GM21737 (cell line): ENCODE results near the gene DNAJA2.

Experiments used
- ATAC-seq: cut with Tn5 transposase; IDR thresholded peaks from one replicate; pipeline ENCODE4 v1.9.1; 2021; ENCODE audit warnings: mild to moderate bottlenecking, moderate library complexity; ENCODE audit not compliant: unreplicated experiment

DNAJA2 gene

DNA sequence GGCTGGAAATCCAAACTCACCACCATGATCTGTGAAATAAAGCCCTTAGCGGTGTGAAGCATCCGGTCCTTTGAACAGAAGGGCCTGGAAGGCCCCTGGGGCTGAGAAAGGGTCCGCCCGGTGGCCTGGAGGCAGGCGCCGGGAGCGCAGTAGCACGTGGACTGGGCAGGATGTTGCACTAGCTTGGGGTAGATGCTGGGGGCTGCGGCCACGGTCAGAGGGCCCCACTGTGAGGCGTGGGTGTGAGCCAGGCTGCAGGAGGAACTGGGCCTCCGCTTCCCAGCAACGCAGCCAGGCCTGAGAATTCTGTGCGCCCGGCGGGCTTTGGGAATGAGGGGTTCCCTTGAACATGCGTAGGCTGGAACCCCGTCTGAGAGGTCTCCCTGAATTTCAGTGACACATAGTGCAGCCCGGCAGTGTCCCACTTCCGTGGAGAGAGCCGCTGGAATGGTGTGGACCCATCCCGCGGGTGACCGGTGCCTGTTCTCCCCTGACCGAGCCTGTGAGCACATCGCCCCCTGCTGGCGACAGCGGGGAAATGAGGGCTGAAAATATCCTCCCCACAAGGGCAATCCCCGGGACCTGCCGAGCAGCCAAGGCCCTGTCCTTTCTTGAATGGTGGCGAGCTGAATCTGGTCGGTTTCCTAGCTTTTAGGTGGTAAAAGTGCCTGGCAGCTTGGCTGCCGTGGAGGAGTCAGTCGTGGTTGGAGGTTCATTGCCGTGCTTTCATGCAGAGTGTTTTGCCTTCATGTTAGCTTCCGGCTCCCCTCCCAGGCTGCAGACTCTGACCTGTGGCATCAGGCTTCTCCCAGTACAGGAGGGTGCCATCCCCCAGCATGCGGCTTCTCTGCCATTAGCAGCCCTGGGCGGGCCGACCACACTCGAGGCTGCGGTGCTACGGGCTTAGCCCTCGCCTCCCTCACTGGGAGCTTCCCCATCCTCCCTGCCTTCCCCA is 43.8 kb downstream of the DNAJA2 start:
- ATAC-seq, result no peak

DNA sequence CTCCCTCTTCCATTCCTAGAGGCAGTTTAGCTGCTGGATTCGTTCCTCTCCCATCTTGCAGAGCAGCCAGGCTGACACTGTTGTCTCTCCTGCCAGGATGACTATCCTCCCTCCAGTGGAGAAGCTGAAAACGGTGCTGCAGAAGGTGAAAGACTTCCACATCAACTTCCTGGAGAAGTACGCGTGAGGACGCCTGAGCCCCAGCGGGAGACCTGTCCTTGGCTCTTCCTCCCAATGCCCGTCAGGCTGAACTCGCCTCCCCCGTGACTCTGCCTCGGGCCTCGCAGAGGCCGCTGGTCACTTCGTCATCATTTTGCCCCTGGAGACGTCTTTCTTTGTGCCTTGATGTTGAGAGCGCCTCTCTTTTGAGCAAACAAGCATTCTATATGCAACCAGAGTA is 44.7 kb downstream of the DNAJA2 start:
- ATAC-seq, result no peak

DNA sequence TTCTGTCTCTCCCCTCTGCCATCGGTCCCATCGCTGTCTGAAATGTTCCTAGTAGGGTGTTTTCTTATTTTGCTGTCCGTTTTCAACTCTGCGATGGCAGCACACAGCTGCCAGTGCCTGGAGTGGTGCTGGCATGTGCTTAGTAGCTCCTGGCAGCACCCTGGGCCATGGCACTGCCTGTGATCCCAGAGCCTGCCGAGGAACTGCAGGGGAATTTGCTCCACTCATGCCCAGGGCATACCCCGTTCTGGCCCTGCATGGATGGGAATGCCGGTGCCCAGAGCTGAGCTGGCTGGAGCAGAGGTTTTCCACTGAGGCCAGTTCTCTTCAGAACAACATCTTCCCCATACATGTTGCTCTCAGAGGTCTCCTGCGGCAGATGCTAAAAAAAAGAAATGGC is 46.2 kb downstream of the DNAJA2 start:
- no peak for ATAC-seq

DNA sequence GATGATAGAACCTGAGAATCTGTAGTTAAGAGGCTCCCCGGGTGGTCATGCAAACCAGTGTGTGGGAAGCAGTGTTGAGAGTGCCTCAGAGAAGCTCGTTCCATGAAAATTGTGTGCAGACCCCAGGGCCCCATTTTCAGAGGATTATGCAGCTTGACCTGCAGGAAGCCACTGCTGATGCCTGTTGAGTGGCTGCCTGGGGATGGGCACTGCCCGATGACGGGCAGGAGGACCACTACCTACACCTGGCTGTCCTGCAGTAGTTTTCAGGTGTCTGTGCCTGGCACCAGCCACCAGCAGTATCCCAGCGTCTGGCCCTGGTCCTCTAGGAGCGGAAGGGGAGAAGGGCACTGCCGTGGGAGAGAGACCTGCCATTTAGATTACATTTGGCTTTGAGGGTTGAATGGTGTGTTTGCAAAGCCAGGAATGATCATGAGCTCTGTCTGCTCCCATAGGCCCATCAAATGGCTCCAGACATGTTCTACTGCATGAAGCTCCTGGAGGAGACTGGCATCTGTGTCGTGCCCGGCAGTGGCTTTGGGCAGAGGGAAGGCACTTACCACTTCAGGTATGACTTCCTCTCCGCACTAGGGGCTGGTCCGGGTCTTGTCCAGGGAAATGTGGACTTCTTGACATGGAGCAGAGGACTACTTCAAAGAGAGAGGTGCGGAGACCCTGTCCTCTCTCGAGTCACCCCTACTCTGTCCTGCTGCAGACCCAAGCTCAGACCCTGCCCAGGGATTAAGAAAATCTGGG is 46.8 kb downstream of the DNAJA2 start:
- no peak for ATAC-seq

DNA sequence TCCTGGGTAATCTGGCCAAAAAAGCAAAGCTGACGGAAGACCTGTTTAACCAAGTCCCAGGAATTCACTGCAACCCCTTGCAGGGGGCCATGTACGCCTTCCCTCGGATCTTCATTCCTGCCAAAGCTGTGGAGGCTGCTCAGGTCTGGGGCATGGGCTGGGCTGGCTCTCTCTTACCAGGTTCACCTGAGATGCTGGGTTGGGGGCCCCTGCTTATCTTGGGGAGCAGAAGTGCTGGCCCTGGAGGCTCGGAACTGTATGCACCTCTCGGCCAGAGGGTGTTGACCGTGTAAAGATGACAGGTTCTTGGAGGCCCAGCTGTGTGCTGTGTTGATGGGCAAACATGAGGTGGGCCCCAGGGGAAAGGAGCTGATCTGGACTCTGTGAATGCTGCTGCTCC is 49.1 kb downstream of the DNAJA2 start:
- ATAC-seq, result no peak

DNA sequence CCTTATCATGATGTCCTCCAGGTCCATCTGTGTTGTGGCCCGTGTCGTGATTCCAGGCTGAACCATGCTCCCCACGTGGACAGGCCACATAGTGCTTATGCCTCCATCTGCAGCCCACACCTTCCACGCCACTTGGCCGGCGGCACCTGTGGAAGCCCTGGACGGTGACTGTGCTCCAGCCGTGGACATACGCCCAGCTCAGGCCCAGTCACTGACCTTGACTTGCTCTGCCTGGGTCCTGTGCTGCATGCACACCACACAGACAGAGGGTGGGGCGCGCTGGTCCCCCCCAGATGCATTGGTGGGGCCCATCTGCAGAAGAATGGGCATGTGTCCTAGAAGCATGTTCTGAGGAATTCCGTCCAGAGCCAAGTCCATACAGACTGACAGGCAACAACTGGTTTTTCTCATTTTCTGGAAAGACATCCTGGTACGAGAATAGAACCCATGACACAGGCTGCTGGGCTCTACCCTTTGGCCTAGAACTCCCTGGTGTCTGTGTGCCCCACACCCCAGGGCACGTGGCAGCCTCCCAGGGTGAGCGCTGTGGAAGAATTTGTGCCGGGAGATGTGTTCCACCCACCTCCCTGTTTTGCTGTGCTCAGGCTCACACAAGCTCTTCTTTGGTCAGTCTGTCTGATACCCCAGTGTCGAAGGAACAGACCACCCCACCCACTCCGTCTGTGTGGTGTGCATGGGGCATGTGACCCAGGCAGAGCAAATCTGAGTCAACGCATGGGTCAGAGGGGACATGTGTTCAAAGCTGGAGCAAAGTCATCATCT is 49.8 kb downstream of the DNAJA2 start:
- ATAC-seq, result no peak

DNA sequence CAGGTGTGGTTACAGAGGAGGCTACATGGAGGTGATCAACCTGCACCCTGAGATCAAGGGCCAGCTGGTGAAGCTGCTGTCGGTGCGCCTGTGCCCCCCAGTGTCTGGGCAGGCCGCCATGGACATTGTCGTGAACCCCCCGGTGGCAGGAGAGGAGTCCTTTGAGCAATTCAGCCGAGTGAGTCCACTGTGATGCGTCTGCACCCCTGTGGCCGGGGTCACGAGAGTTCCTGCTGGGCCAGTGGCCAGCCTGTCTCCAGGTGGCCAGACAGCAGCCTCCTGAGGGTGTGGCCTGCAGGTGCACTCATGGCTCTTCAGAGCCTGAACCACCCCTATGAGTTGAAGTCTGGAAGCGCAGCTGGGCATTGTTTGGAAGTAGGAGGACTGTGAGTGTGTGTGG is 51.2 kb downstream of the DNAJA2 start:
- no peak for ATAC-seq

DNA sequence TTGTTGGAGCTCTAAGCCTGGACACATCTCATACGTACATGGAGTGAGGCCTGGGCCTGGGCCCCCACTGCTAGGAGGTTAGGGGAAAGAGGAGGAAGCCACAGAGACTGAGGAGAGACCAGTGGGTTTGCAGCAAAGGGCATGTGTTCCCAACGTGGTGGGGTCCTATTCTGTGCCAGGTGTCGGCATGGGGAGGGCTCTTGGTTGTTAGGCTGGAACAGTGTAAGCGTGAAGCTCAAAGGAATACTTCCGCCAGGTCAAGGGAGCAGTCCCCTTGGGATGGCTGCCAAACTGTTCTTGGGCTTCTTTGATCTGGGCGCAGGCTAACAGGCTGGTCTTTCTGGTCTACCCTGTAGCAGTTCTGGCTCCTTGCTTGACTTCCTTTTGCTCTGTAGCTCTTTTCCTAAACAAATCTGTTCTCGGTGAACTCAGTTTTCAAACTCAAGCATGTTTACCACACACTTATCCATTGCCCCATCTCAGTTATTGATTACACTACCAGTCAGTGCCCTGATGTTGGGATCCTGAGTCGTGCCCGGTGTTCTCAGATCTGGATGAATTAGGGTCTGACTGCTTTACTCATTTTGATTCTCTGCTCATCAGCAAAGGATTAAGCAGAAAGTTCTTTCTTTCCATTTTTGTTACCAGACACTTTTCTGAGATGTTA is 52.9 kb downstream of the DNAJA2 start:
- no peak for ATAC-seq

DNA sequence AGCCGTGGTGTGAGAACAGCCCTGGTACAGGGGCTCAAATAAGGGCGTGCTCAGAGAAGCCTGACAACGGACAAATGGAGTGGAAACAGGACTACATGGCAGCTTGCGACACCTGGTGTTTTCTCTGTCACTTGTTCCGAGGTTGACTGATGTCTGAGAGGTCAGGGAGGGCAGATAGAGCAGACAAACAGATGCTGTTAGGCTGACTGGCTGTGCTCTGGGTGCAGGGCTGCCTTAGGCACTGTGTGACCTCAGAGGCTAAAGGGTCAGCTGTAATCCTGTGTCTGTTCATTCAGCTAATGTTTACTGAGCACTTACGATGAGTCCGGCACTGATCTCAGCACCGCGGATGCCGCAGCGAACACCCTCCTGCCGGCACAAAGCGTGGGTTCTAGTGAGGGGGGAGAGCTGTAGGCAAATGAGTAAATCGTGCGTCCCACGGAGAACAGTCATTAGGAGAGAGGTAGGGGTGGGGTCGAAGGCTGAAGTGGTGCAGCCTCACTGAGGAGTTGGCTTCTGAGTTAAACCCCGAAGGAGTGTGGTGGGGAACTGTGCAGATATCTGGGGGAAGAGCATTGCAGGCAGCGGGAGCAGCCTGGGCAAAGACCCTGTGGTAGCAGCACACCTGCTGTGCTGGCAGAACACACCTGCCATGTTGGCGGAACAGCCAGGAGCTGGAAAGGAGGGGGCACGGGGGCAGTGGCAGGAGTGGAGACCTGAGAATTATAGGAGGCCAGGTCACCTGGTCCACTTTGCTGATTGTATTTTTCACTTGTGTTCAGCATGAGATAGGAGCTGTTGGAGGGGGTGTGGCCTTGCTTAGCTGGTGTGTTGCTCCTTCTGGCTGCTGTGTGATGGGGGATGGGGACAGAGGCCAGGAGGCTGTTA is 54.3 kb downstream of the DNAJA2 start:
- ATAC-seq, result peak; percentile 84

DNA sequence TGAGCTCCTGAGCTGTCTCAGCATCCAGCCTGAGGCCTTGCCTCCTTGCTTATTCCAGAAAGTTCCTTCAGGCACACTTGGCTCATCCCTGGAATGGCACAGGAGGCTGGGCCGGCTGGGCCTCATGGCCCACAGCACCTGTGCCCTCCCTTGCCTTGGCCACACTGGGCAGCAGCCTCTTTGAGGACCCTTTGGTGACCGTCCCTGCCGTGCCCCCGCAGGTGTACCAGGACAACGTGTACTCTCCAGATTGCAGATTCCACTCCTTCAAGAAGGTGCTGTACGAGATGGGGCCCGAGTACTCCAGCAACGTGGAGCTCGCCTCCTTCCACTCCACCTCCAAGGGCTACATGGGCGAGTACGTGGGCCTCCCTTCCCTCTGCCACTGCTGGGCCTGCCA is 55.1 kb downstream of the DNAJA2 start:
- no peak for ATAC-seq

DNA sequence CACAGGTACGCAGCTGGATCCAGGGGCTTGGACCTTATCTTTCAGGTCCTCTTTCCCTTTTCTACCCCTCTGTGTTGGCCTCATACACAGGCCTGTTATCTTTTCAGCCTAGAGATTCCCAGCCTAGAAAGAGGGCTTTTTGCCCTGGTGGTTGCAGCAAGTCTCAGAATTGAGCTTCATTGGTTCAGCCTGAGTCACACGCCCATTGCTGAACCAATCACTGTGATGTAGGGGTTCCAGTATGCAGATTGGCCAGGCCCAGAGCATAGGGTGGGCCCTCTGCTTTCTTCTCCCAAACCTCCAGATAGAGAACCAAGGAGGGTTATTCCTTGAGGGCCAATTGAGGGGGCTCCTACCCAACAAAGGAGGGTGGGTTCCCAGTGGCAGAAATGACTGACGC is 56.5 kb downstream of the DNAJA2 start:
- ATAC-seq, result no peak

DNA sequence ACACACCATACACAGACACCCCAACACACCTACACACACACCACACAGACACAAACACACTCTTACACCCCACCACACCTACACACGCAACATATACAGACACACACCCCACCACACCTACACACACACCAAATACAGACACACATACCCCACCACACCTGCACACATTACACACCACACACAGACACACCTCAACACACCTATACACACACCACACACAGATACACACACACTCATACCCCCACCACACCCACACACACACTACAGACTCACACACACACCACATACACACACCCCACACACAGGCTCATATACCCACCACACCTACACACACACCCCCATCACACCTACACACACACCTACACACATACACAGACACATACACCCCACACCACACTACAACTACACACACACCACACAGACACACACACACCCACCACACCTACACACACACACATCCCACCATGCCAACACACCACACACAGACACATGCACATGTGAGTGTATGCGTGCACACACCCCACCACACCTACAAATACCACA is 57.9 kb downstream of the DNAJA2 start:
- no peak for ATAC-seq

DNA sequence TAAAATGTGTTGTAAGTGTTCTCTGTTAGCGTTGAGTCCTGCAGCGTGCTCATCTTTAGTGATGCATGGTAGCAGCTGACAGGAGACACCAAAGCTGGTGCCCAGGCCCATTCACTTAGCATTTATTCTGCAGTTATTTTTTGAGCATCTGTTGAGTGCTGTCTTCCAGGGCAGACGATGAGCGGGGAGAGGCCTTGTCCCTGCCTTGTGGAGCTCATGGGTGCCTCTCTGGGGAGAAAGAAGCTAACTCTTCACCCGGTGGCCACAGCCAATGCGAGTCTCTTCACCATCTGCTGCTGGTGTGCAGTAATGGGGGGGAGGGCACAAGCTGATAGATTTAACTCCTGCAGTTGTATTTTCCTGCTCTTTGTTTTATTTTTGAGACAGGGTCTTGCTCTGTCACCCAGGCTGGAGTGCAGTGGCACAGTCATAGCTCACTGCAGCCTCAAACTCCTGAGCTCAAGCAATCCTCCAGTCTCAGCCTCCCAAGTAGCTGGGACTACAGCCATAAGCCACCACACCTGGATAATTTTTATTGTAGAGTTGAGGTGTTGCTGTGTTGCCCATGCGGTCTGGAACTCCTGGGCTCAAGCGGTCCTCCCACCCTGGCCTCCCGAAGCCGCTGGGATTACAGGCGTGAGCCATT is 58.8 kb downstream of the DNAJA2 start:
- ATAC-seq, result no peak

DNA sequence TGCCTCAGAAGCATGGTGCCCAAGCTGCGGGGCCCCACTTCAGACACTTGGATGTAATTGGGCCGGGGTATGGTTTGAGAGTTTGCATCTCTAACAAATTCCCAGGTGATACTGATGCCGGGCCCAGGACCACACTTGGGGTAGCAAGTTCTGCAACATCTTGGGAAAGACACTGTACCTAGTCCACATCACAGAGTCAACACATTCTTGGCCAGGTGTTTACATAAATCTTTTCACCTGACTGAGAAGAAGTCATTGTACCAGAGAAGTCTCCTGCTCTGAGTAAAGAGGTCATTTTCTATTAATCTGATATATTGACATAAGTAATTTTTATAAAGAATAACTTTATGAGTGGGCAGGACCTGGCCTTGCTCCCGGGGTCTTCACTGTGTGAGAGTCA is 61.8 kb downstream of the DNAJA2 start:
- ATAC-seq, result no peak

DNA sequence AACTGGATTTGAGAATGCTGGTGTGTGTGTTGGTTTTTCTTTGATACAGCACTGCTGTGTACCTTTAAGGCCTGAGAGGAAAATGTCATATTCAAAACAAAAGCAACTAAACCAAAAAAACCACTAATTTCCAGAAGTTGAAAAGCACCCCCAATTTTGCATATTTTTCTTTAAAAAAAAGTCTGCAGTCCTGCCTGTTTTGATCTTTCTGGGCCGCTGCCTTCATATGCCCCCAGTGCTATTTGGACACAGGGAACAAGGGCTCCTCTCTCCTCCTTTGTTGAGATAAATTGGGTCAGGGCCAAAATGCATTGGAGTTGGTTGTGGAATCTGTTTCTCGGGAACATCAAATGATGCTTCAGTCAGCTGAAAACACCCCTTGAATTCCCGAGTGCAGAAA is 62.4 kb downstream of the DNAJA2 start:
- ATAC-seq, result no peak

DNA sequence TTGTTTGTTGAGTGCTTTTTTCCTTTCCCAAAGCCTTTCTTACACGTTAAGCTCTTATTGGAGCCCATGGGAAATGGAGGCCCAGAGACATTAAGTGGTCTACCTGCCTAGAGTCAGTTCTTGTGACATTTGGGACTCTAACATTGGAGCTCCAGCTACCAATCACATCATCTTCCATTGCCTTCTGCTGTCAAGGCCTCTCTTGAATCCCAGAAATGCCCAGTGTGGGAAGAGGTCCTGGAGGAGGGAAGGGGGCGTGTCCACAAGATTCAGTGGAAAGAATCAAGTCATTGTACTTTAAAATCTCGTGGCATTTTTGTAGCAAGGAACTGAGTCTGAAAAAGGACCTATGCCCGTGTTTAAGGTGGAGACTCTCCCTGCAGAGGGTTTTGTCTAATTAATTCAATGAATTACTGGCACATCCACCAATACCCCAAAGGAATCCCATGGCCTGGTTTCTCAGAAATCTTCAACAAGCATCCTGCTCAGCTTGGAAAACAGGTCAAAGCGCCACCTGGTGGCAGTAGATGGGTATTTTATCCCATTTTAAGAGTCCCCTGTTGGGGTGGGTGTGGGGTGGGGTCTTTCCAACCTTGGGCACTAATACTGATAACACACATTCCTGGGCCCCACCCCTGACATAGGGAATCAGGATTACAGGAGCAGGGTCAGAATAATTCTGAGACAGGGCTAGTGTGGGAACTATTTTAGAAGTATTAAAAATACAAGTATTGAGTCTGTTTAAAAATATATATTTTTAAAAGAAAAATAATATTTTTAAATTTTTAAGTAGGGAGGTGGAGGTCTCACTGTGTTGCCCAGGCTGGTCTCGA is 64.7 kb downstream of the DNAJA2 start:
- ATAC-seq, result no peak

DNA sequence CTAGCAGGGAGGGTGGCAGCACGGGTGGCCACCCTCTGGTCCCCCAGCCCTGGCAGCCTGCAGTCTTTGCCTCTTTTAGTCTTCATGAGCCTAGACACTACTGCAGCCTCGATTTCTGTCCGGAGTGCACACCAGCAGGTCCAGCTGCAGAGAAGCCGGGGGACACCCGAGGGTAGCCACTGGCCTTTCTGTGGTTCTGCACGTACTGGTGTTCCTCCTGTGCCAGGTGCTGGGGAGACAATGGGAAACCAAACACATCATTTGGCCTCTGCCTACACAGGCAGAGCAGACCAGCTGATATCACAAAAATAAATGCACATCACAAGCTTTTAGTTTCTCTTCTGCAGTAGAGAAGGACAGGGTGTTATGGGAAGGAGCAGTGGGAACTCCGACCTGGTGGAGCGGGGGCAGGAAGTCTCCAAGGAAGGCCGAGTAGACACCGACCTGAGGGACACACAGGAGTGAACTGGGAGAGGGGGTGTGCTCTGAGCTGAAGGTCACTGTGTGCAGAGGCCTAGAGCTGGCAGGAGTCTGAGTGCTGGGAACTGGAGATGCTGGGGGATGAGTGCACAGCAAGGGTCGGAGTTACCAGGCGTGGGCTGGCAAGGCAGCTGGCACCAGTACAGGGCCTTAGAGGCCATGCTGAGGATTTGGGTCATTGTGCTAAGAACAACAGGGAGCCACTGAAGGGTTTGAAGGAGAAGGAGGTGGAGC is 66.3 kb downstream of the DNAJA2 start:
- ATAC-seq, result no peak
